Dermis blood vessel endothelial cell (primary cell): ENCODE data around the gene ADK. TPM values are rescaled to one million over a fixed set of nuclear protein-coding genes. Genes with fewer than 3 reads are reported as not detected.
"Not testable (repeated sequence)": the region's sequence is repeated elsewhere in the genome, so short reads cannot be mapped to it uniquely, and the experiment has no call there.

ENCODE experiments used
- DNase-seq: peaks from one replicate; pipeline ENCODE4 v3.0.0; 2010
- total RNA-seq: library from RNA; depleted of rRNA; stranded (reverse); fragments of >200 nt; gene quantifications from 2 replicates; pipeline ENCODE4 v1.2.3, GENCODE V29; 2014

ADK gene
- total RNA-seq, 1 donor from 2014 or later: 15.3 TPM

- no peak for DNase-seq
Observed at GRCh38 chr10:74187237-74187636, 36.2 kb downstream of the ADK start.

- DNase-seq: not testable (repeated sequence)
Observed at GRCh38 chr10:74188617-74189016, 37.6 kb downstream of the ADK start.

GRCh38 chr10:74189999-74190421 is 39.0 kb downstream of the ADK start:
- peak; percentile 65 for DNase-seq

- no peak for DNase-seq
Observed at GRCh38 chr10:74190494-74190893, 39.5 kb downstream of the ADK start.

- no peak for DNase-seq
Observed at GRCh38 chr10:74194545-74194944, 43.5 kb downstream of the ADK start.

- no peak for DNase-seq
Observed at GRCh38 chr10:74194999-74195398, 44.0 kb downstream of the ADK start.

GRCh38 chr10:74199315-74199714 is 48.3 kb downstream of the ADK start:
- DNase-seq: no peak

GRCh38 chr10:74202356-74202755 is 51.3 kb downstream of the ADK start:
- DNase-seq: no peak

GRCh38 chr10:74206746-74207145 is 55.7 kb downstream of the ADK start:
- DNase-seq: no peak

GRCh38 chr10:74207691-74208480 is 56.9 kb downstream of the ADK start:
- no peak for DNase-seq

- no peak for DNase-seq
Observed at GRCh38 chr10:74208997-74209396, 58.0 kb downstream of the ADK start.

GRCh38 chr10:74213019-74213418 is 62.0 kb downstream of the ADK start:
- no peak for DNase-seq

GRCh38 chr10:74213571-74214162 is 62.6 kb downstream of the ADK start:
- peak; percentile 68 for DNase-seq

- not testable (repeated sequence) for DNase-seq
Observed at GRCh38 chr10:74217110-74217509, 66.1 kb downstream of the ADK start.

- DNase-seq: not testable (repeated sequence)
Observed at GRCh38 chr10:74222467-74222866, 71.4 kb downstream of the ADK start.

- peak; percentile 85 for DNase-seq
Observed at GRCh38 chr10:74223755-74224529, 72.9 kb downstream of the ADK start.

GRCh38 chr10:74227697-74228424 is 76.8 kb downstream of the ADK start:
- DNase-seq: peak; percentile 93

- peak; percentile 40 for DNase-seq
Observed at GRCh38 chr10:74231375-74231774, 80.4 kb downstream of the ADK start.

- DNase-seq: no peak
Observed at GRCh38 chr10:74233281-74233680, 82.3 kb downstream of the ADK start.

- peak; percentile 31 for DNase-seq
Observed at GRCh38 chr10:74234569-74234968, 83.5 kb downstream of the ADK start.

GRCh38 chr10:74238031-74238431 is 87.0 kb downstream of the ADK start:
- peak; percentile 74 for DNase-seq

GRCh38 chr10:74238516-74238915 is 87.5 kb downstream of the ADK start:
- no peak for DNase-seq

- DNase-seq: no peak
Observed at GRCh38 chr10:74243067-74243466, 92.0 kb downstream of the ADK start.
